ENCODE measurements around the gene ICOS. TPM values are rescaled to one million over a fixed set of nuclear protein-coding genes. Genes with fewer than 3 reads are reported as not detected.

ICOS gene
- total RNA-seq, 1 experiment from 2014 or later, result not detected

- Histone ChIP-seq H3K9ac (ENCODE audit: extremely low read depth, insufficient read length, low read length) (no peak overlapping the region), H4K20me1 (ENCODE audit: control insufficient read depth, insufficient read depth, insufficient read length) (no peaks in the 10 kb centered on the region), H3K79me2 (ENCODE audit: insufficient read depth, low read length) (no peaks in the 10 kb centered on the region), H2AFZ (ENCODE audit: low read length) (no peak overlapping the region), H2BK120ac (ENCODE audit: low read depth, low read length, poor library complexity, severe bottlenecking) (no peak overlapping the region), H3K27me3 (ENCODE audit: insufficient read depth, low read length) (no peaks in the 10 kb centered on the region), H2BK5ac (ENCODE audit: insufficient read length, low read length) (no peak overlapping the region), H3K4ac (ENCODE audit: low read depth, low read length) (no peak overlapping the region), H3K79me1 (ENCODE audit: insufficient read depth, low read depth, low read length, poor library complexity, severe bottlenecking) (no peaks in the 10 kb centered on the region), H3K4me1 (ENCODE audit: insufficient read depth, low read length) (no peaks in the 10 kb centered on the region), H3K23ac (ENCODE audit: insufficient read length, low read depth, low read length) (no peak overlapping the region), H3T11ph (ENCODE audit: low read length) (no peak overlapping the region), H4K5ac (ENCODE audit: insufficient read length, low read depth, low read length) (no peak overlapping the region), H3K18ac (ENCODE audit: insufficient read length, low read depth, low read length) (no peak overlapping the region), H2AK5ac (ENCODE audit: insufficient read length, low read length) (no peak overlapping the region), H3K27ac (ENCODE audit: insufficient read length, low read depth, low read length) (no peak overlapping the region), H3K14ac (ENCODE audit: insufficient read depth, low read length) (no peak overlapping the region), H3K23me2 (ENCODE audit: insufficient read length, low read depth, low read length, poor library complexity, severe bottlenecking) (no peaks in the 10 kb centered on the region), H2BK20ac (ENCODE audit: low read depth, low read length, poor library complexity, severe bottlenecking) (no peak overlapping the region), H4K91ac (ENCODE audit: insufficient read length, low read depth, low read length) (no peak overlapping the region), H2BK15ac (ENCODE audit: low read depth, low read length) (no peak overlapping the region), H3K56ac (ENCODE audit: insufficient read length, low read depth, low read length) (no peak overlapping the region), H2BK12ac (ENCODE audit: insufficient read length, low read depth, low read length) (no peak overlapping the region), H4K8ac (replicated peaks; ENCODE audit: insufficient read length, low read depth, low read length) (no peak overlapping the region), H3K9me3 (ENCODE audit: control insufficient read depth, low read depth, low read length) (no peaks in the 10 kb centered on the region), H3K4me2 (ENCODE audit: insufficient read depth, insufficient read length, low read length) (no peak overlapping the region)
- no CpG with 5 or more reads among the region's 1 CpG for WGBS (ENCODE audit: extremely low coverage, insufficient read length, low lambda C conversion rate)
- no peaks in the 10 kb centered on the region for H3K36me3 Mint-ChIP-seq (ENCODE audit: insufficient read depth in 1 of 3, low read depth in 3 of 3)
- peaks cover 3 to 5% of the 10 kb centered on the region in 2 experiments for H3K4me1 Mint-ChIP-seq
- no peak overlapping the region for H3K4me3 Mint-ChIP-seq
- H3K27ac Mint-ChIP-seq, result no peak overlapping the region
- DNase-seq, result no peak
- TF ChIP-seq CTCF (conservative IDR thresholded peaks at IDR 0.05), result no peak
- no peaks in the 10 kb centered on the region for H3K27me3 Mint-ChIP-seq (ENCODE audit: low read depth)
- H3K9me3 Mint-ChIP-seq, result peaks cover 0 to 2% of the 10 kb centered on the region in 2 experiments; a peak in 1 of 5 replicates
Observed at GRCh38 chr2:203889542-203889941, 47.0 kb upstream of the ICOS start.
